Aortic smooth muscle cell (primary cell): ENCODE data around the gene LYPD3. TPM values are rescaled to one million over a fixed set of nuclear protein-coding genes. Genes with fewer than 3 reads are reported as not detected.

Experiments
- total RNA-seq: library from RNA; depleted of rRNA; stranded (reverse); fragments of >200 nt; gene quantifications from 2 replicates; pipeline ENCODE4 v1.2.3, GENCODE V29; 2014

LYPD3 gene
- total RNA-seq, result 0.13 TPM in 1 of 2 replicates, not detected in the other

GRCh38 chr19:43465468-43466120 lies at the start of gene LYPD3:
Gene LYPD3, minus strand, starts transcription at chr19:43465608. Its CDS starts 37 bp downstream, at chr19:43465571.

GRCh38 chr19:43504426-43505185 lies 39.2 kb upstream of the LYPD3 start, which contains the start of gene PHLDB3:
Gene PHLDB3, minus strand, starts transcription at chr19:43504746. Its CDS starts 628 bp downstream, at chr19:43504118.

GRCh38 chr19:43414554-43414953 lies 50.9 kb downstream of the LYPD3 start, which contains the start of gene TEX101:
Gene TEX101, plus strand, starts transcription at chr19:43414890. Its CDS starts 1,030 bp downstream, at chr19:43415920.

Other genes starting within 250 kb of the LYPD3 start
- gene PSG9, start 196.1 kb downstream of the LYPD3 start, total RNA-seq, result not detected in 2 replicates
- gene CD177, start 111.9 kb downstream of the LYPD3 start, total RNA-seq, result not detected in 2 replicates
- not detected in 2 replicates for gene TEX101, start 50.7 kb downstream of the LYPD3 start, total RNA-seq
- gene PHLDB3, start 39.1 kb upstream of the LYPD3 start, total RNA-seq, result 9.0 and 13.4 TPM in 2 replicates
- gene ETHE1, start 61.6 kb upstream of the LYPD3 start, total RNA-seq, result 95.8 and 104 TPM in 2 replicates
- gene ZNF575, start 67.6 kb upstream of the LYPD3 start, total RNA-seq, result 0.25 and 0.26 TPM in 2 replicates
- 14.1 and 14.7 TPM in 2 replicates for gene XRCC1, start 109.9 kb upstream of the LYPD3 start, total RNA-seq
- 2.2 and 5.3 TPM in 2 replicates for gene PINLYP, start 110.2 kb upstream of the LYPD3 start, total RNA-seq
- 18.8 and 21.5 TPM in 2 replicates for gene IRGQ, start 130.5 kb upstream of the LYPD3 start, total RNA-seq
- 8.3 and 9.1 TPM in 2 replicates for gene ZNF576, start 131.0 kb upstream of the LYPD3 start, total RNA-seq
- 0.06 TPM in 1 of 2 replicates, not detected in the other for gene SRRM5, start 146.5 kb upstream of the LYPD3 start, total RNA-seq
- gene ZNF428, start 154.0 kb upstream of the LYPD3 start, total RNA-seq, result 39.4 and 43.3 TPM in 2 replicates
- 0.68 and 1.1 TPM in 2 replicates for gene CADM4, start 174.2 kb upstream of the LYPD3 start, total RNA-seq
- gene PLAUR, start 204.6 kb upstream of the LYPD3 start, total RNA-seq, result 73.4 and 124 TPM in 2 replicates